ENCODE data around the gene KCNC3.

DNA sequence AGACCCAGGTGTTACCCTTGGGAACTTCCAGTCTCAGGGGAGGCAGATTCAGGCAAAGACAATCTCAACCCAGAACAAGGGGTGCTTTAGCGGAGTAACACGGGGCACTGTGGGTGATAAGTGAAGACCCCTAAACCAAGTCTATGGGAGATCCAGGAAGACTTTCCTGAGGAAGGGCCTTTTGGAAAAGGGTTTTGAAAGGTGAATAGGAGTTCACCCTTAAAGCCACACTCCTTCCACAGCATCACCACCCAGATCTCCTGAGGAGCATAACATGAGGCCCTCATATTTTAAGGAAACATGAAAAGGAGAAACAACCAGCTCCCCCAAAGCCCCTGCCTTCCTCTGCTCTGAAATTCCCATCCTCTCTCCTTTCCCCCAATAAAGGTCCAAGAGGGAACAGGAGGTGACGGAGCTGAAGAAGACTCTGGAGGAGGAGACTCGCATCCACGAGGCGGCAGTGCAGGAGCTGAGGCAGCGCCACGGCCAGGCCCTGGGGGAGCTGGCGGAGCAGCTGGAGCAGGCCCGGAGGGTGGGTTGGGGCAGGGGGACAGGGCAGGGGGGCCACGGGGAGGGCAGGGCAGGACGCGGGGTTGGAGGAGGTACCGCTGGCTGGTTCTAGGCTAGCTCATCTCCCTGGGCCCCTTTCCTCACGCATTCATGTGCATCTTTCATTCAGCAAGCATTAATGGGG, 52.7 kb downstream of the KCNC3 start:
- TF ChIP-seq, protein P1, sequence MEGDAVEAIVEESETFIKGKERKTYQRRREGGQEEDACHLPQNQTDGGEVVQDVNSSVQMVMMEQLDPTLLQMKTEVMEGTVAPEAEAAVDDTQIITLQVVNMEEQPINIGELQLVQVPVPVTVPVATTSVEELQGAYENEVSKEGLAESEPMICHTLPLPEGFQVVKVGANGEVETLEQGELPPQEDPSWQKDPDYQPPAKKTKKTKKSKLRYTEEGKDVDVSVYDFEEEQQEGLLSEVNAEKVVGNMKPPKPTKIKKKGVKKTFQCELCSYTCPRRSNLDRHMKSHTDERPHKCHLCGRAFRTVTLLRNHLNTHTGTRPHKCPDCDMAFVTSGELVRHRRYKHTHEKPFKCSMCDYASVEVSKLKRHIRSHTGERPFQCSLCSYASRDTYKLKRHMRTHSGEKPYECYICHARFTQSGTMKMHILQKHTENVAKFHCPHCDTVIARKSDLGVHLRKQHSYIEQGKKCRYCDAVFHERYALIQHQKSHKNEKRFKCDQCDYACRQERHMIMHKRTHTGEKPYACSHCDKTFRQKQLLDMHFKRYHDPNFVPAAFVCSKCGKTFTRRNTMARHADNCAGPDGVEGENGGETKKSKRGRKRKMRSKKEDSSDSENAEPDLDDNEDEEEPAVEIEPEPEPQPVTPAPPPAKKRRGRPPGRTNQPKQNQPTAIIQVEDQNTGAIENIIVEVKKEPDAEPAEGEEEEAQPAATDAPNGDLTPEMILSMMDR (conservative IDR thresholded peaks at IDR 0.05; ENCODE audit: low read depth, low read length) = no peak
- TF ChIP-seq, protein P2, sequence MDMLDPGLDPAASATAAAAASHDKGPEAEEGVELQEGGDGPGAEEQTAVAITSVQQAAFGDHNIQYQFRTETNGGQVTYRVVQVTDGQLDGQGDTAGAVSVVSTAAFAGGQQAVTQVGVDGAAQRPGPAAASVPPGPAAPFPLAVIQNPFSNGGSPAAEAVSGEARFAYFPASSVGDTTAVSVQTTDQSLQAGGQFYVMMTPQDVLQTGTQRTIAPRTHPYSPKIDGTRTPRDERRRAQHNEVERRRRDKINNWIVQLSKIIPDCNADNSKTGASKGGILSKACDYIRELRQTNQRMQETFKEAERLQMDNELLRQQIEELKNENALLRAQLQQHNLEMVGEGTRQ (IDR thresholded peaks at IDR 0.05; ENCODE audit: low read depth, low read length) = no peak
- TF ChIP-seq CEBPB (IDR thresholded peaks at IDR 0.05; ENCODE audit: low read depth, low read length) (no peak), CHD1 (IDR thresholded peaks at IDR 0.05; ENCODE audit: low read depth, low read length) (no peak)

Data from IMR-90 (cell line).